OCI-M2 (cell line): ENCODE results near the gene PHOSPHO2.
A peak's percentile ranks its signal among the peaks of the same experiment; 100 is the strongest.

Source experiments
- DNase-seq: peaks from one replicate; lab custom pipeline; 2025; ENCODE audit not compliant: unreplicated experiment; lab: John Stamatoyannopoulos, UW

The PHOSPHO2 gene, protein sequence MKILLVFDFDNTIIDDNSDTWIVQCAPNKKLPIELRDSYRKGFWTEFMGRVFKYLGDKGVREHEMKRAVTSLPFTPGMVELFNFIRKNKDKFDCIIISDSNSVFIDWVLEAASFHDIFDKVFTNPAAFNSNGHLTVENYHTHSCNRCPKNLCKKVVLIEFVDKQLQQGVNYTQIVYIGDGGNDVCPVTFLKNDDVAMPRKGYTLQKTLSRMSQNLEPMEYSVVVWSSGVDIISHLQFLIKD

GRCh38 chr2:169694113-169694893, at the start of gene PHOSPHO2, which contains the start of gene CFAP210:
PHOSPHO2 (plus strand) TSS chr2:169694469; CDS start chr2:169700972, 6,503 bp downstream.
CFAP210 (minus strand) TSS chr2:169694405; CDS start chr2:169694327, 78 bp downstream.
- DNase-seq = peak; percentile 62

GRCh38 chr2:169647496-169647895, 46.8 kb upstream of the PHOSPHO2 start:
- no peak for DNase-seq

DNA sequence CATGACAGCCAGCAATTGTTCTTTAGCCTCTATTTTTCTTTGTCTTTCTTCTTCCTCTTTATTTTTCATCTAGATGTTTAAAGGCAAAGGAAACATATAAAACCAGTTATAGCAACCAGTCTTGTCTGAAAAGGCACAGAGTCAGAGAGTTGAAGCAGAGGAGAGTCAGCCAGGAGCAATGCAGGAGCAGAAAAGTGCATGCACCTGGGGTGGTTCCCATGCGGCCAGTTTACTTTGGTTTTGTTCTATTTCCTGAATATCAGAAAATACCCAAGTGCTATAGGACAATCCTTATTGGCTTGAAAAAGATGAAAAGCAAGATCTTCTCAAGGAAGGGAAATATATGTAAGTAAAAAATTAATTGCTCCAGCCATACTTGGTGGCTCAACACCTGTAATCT, 45.0 kb upstream of the PHOSPHO2 start:
- DNase-seq = no peak

DNA sequence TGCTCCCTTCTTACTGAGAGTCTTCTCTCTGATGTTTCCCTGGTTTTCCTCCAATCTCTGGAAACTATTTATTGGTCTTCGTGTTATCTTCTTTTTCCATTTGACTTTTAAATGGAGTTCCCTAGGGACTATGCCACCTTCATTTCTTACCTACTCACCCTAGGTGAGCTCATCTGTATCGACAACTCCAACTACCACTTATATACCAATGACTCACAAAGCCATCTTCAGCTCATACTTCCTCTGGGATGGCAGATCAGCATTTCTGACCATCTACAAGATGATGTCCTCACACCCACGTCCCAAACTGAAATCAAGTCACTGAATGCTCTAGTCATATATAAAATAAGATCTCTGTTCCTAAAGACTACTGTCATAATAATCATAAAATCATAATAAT, 40.6 kb upstream of the PHOSPHO2 start:
- no peak for DNase-seq

GRCh38 chr2:169656164-169656563, 38.1 kb upstream of the PHOSPHO2 start:
- DNase-seq = no peak

DNA sequence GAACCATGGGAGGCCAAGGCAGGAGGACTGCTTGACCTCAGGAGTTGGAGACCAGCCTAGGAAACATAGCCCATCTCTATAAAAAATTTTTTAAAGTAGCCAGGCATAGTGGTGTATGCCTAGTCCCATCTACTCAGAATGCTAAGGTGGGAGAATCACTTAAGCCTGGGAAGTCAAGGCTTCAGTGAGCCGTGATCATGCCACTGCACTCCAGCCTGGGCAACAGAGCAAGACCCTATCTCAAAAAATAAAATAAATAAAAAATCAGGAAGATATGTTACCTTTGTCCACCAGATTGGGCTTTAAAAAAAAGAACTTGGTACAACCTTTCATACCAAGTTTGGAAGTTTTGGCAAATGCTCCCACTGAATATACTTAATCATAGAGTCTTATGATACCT, 35.4 kb upstream of the PHOSPHO2 start:
- no peak for DNase-seq

- DNase-seq = no peak
Observed at GRCh38 chr2:169659320-169659719, 34.9 kb upstream of the PHOSPHO2 start.

- no peak for DNase-seq
Observed at GRCh38 chr2:169661265-169661664, 33.0 kb upstream of the PHOSPHO2 start.

- peak; percentile 52 for DNase-seq
Observed at GRCh38 chr2:169662744-169663143, 31.5 kb upstream of the PHOSPHO2 start.

- no peak for DNase-seq
Observed at GRCh38 chr2:169663247-169663646, 31.0 kb upstream of the PHOSPHO2 start.

GRCh38 chr2:169664600-169664977, 29.7 kb upstream of the PHOSPHO2 start:
- DNase-seq = no peak

DNA sequence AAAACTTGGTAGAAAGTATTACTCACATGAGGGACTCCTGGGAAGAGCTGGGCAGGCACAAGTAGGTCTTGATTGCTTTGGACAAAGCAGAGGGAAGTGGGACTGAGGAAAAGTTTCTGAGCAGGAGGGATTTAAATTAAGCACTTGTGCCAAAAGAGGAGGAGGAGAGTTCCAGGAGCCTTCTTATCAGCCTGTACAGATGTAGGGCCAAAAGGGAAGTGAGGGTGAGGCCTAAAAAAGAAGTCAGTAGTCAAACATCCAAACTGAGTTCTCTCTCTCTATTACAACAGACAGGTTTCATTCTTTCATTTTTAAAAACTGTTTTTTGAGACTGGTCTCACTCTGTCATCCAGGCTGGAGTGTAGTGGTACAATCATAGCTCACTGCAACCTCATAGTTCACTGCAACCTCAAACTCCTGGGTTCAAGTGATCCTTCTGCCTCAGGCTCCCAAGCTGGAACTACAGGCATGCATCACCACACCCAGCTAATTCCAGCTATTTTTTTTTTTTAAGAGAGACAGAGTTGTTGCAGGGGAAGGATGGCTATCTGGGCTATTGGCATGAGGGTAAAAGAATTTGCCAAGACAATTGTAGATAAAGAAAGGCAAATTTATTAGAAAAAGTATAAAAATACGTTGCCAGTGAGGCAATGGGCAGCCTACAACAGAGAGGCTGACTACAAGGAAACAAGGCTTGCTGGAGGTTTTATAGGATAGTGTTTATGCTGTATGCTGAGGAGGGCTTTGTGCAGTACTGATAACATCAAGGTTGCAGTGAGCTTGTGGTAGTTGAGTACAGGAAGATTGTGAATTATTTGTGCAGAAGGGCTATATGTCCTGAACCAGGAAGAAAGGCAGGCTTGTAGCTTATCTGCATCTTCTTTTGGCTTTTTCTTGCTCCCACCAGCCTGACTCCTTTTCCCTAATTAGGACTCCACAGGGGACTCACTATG, 29.0 kb upstream of the PHOSPHO2 start:
- peak; percentile 31 for DNase-seq

GRCh38 chr2:169667583-169667982, 26.7 kb upstream of the PHOSPHO2 start:
- DNase-seq = no peak

DNA sequence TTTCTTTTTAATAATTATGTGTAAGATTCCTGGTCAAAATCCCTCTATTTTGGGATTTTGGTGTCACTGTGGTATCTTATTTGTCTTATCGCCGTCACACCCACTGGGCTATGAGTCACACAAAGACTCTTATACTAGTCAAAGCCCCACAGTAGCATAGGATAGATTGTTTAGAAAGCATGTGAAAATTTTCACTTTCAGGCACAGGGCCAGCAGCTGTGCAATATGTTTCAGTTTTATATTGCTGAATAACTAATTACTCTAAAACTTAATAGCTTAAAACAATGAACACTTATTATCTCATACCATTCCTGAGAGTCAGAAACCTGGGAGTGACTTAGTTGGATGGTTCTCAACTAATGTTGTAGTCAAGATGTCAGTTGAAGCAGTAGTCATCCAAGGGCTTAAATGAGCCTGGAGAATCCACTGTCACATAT, 24.0 kb upstream of the PHOSPHO2 start:
- DNase-seq = no peak

DNA sequence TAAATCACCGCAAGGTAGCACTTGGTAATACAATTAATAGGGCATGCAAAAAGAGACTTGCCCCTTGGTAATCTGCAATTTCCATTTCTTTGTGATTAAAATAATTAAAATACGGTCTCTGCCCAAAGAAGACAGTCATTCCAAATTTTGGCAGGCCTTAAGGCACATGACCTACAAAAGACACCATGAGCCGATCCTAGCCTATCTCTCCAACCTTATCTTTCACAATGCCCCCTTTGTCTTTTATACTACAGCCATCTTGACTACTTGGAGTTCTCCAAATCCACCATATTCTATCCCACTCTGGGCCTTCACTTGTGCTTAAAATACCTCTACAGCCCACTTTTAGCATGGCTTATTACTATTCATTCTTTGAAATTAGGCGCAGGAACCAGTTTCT, 23.3 kb upstream of the PHOSPHO2 start:
- DNase-seq = no peak

DNA sequence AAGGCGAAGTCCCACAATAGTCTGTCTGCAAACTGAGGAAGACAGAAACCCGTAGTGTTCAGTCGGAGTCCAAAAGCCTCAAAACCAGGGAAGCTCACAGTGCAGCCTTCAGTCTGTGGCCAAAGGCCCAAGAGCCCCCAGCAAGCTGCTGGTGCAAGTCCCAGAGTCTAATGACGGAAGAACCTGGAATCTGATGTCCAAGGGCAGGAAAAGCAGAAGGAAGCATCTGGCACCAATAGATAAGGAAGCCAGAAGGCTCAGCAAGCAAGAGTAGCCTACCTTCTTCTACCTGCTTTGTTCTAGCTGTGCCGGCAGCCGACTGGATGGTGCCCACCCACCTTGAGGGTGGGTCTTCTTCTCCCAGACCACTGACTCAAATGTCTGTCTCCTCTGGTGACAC, 21.9 kb upstream of the PHOSPHO2 start:
- no peak for DNase-seq

DNA sequence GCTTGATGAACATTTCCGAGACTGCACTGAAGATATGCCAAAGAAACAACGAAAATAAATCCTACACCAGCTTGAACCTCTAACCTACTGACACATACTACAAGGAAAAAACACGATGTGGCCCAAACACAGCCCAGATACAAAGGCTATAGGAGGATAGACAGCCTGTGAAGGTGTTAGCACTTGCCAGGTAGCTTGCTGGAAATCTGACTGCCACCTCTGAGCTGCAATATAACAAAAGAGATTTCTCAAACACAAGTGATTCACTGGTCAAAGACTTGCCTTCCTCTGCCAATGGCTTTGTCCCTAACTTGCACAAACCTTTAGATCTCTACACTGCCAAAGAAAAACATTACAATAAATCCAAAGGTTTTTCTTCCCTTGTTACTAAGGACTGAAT, 21.2 kb upstream of the PHOSPHO2 start:
- no peak for DNase-seq

GRCh38 chr2:169673921-169674320, 20.3 kb upstream of the PHOSPHO2 start:
- no peak for DNase-seq

GRCh38 chr2:169676357-169676756, 17.9 kb upstream of the PHOSPHO2 start:
- DNase-seq = no peak

- DNase-seq = no peak
Observed at GRCh38 chr2:169676850-169677249, 17.4 kb upstream of the PHOSPHO2 start.

GRCh38 chr2:169683054-169683424, 11.2 kb upstream of the PHOSPHO2 start:
- DNase-seq = no peak
